ENCODE measurements around the gene PCDHB7.
"Not testable (repeated sequence)": the region's sequence is repeated elsewhere in the genome, so short reads cannot be mapped to it uniquely, and the experiment has no call there.

The PCDHB7 gene

DNA sequence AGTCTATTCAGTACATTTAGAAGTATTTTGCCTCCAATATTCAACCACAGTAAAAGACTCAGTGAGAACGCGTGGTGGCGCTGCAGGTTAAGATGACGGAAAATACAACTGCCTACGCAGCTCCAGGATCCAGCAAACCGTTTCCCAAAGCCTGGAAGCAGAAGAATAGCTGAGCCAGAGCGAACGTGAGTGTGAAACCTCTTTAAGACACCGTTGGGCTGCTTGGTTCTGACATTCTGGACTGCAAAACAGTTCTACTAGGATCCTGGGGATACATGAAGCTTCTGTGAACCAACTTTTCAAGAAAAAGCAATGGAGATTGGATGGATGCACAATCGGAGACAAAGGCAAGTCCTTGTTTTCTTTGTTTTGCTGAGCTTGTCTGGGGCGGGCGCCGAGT is 9.8 kb downstream of the PCDHB7 start, which contains the start of gene PCDHB16:
PCDHB16 (plus strand) TSS at position 140 of the 400 bp plus-strand sequence; CDS start at position 313, 173 bp downstream.
- DNase-seq, result no peak

DNA sequence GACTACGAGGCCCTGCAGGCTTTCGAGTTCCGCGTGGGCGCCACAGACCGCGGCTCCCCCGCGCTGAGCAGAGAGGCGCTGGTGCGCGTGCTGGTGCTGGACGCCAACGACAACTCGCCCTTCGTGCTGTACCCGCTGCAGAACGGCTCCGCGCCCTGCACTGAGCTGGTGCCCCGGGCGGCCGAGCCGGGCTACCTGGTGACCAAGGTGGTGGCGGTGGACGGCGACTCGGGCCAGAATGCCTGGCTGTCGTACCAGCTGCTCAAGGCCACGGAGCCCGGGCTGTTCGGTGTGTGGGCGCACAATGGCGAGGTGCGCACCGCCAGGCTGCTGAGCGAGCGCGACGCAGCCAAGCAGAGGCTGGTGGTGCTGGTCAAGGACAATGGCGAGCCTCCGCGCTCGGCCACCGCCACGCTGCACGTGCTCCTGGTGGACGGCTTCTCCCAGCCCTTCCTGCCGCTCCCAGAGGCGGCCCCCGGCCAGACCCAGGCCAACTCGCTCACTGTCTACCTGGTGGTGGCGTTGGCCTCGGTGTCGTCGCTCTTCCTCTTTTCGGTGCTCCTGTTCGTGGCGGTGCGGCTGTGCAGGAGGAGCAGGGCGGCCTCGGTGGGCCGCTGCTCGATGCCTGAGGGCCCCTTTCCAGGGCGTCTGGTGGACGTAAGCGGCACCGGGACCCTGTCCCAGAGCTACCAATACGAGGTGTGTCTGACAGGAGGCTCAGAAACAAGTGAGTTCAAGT is 11.8 kb downstream of the PCDHB7 start:
- DNase-seq, result not testable (repeated sequence)

- DNase-seq, result no peak
Observed at GRCh38 chr5:141186897-141187512, 14.6 kb downstream of the PCDHB7 start, which contains the start of gene PCDHB9. Gene PCDHB9 (plus strand): TSS chr5:141187161. CDS start chr5:141187319, 158 bp downstream.

- DNase-seq, result not testable (repeated sequence)
Observed at GRCh38 chr5:141188682-141189081, 16.2 kb downstream of the PCDHB7 start.

GRCh38 chr5:141189131-141189530 is 16.7 kb downstream of the PCDHB7 start:
- not testable (repeated sequence) for DNase-seq

GRCh38 chr5:141192110-141192725 is 19.8 kb downstream of the PCDHB7 start, which contains the start of gene PCDHB10:
Gene PCDHB10 (plus strand): TSS chr5:141192353. CDS start chr5:141192553, 200 bp downstream.
- no peak for DNase-seq

DNA sequence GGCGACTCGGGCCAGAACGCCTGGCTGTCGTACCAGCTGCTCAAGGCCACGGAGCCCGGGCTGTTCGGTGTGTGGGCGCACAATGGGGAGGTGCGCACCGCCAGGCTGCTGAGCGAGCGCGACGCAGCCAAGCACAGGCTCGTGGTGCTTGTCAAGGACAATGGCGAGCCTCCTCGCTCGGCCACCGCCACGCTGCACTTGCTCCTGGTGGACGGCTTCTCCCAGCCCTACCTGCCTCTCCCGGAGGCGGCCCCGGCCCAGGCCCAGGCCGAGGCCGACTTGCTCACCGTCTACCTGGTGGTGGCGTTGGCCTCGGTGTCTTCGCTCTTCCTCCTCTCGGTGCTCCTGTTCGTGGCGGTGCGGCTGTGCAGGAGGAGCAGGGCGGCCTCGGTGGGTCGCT is 21.9 kb downstream of the PCDHB7 start:
- not testable (repeated sequence) for DNase-seq

DNA sequence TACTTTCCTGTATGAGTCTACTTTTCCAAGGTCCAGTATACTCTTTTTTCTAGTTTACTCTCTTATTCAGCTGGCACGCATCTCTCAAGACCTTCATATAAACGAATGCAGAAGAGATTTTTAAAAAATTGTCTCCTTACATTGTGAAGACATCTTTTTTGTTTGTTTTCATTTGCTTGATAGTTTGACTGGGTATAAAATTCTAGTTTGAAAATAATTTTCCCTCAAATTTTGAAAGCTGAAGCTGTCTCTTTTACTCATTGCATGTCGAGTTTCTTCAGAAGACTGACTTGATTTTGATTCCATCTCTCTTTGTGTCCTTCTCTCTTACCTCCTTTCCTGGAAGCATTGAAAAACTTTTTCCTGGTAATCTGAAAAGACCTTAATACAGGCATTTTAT is 23.9 kb downstream of the PCDHB7 start:
- DNase-seq, result no peak

- peak; percentile 58 for DNase-seq
Observed at GRCh38 chr5:141199359-141200235, 27.2 kb downstream of the PCDHB7 start, which contains the start of gene PCDHB11. Gene PCDHB11 (plus strand): TSS chr5:141199627. CDS start chr5:141199775, 148 bp downstream.

DNA sequence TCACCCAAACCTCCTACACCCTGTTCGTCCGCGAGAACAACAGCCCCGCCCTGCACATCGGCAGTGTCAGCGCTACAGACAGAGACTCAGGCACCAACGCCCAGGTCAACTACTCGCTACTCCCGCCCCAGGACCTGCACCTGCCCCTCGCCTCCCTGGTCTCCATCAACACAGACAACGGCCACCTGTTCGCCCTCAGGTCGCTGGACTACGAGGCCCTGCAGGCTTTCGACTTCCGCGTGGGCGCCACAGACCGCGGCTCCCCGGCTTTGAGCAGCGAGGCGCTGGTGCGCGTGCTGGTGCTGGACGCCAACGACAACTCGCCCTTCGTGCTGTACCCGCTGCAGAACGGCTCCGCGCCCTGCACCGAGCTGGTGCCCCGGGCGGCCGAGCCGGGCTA is 28.7 kb downstream of the PCDHB7 start:
- not testable (repeated sequence) for DNase-seq

GRCh38 chr5:141201646-141202045 is 29.2 kb downstream of the PCDHB7 start:
- not testable (repeated sequence) for DNase-seq

- DNase-seq, result no peak
Observed at GRCh38 chr5:141208478-141208877, 36.0 kb downstream of the PCDHB7 start, which contains the start of gene PCDHB12. Gene PCDHB12 (plus strand): TSS chr5:141208719. CDS start chr5:141208908, 189 bp downstream.

DNA sequence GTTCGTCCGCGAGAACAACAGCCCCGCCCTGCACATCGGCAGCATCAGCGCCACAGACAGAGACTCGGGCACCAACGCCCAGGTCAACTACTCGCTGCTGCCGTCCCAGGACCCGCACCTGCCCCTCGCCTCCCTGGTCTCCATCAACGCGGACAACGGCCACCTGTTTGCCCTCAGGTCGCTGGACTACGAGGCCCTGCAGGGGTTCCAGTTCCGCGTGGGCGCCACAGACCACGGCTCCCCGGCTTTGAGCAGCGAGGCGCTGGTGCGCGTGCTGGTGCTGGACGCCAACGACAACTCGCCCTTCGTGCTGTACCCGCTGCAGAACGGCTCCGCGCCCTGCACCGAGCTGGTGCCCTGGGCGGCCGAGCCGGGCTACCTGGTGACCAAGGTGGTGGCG is 37.8 kb downstream of the PCDHB7 start:
- not testable (repeated sequence) for DNase-seq

DNA sequence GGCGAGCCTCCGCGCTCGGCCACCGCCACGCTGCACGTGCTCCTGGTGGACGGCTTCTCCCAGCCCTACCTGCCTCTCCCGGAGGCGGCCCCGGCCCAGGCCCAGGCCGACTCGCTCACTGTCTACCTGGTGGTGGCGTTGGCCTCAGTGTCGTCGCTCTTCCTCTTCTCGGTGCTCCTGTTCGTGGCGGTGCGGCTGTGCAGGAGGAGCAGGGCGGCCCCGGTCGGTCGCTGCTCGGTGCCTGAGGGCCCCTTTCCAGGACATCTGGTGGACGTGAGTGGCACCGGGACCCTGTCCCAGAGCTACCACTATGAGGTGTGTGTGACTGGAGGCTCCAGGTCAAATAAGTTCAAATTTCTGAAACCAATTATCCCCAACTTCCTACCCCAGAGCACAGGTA is 38.4 kb downstream of the PCDHB7 start:
- not testable (repeated sequence) for DNase-seq

- DNase-seq, result not testable (repeated sequence)
Observed at GRCh38 chr5:141213656-141214339, 41.4 kb downstream of the PCDHB7 start, which contains the start of gene PCDHB13. Gene PCDHB13 (plus strand): TSS chr5:141213919. CDS start chr5:141214124, 205 bp downstream.

GRCh38 chr5:141214583-141214982 is 42.1 kb downstream of the PCDHB7 start:
- not testable (repeated sequence) for DNase-seq

- DNase-seq, result not testable (repeated sequence)
Observed at GRCh38 chr5:141215504-141215903, 43.1 kb downstream of the PCDHB7 start.

DNA sequence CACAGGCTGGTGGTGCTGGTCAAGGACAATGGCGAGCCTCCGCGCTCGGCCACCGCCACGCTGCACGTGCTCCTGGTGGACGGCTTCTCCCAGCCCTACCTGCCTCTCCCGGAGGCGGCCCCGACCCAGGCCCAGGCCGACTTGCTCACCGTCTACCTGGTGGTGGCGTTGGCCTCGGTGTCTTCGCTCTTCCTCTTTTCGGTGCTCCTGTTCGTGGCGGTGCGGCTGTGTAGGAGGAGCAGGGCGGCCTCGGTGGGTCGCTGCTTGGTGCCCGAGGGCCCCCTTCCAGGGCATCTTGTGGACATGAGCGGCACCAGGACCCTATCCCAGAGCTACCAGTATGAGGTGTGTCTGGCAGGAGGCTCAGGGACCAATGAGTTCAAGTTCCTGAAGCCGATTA is 43.6 kb downstream of the PCDHB7 start:
- DNase-seq, result not testable (repeated sequence)

- peak; percentile 50 for DNase-seq
Observed at GRCh38 chr5:141223112-141223783, 50.8 kb downstream of the PCDHB7 start, which contains the start of gene PCDHB14. Gene PCDHB14 (plus strand): TSS chr5:141223343. CDS start chr5:141223506, 163 bp downstream.

- not testable (repeated sequence) for DNase-seq
Observed at GRCh38 chr5:141224844-141225243, 52.4 kb downstream of the PCDHB7 start.

- not testable (repeated sequence) for DNase-seq
Observed at GRCh38 chr5:141225421-141225820, 53.0 kb downstream of the PCDHB7 start.

Measured in NCI-H1105 (cell line).